ENCODE results near the gene KLHL29.

GRCh38 chr2:23533338-23533695, 148.3 kb downstream of the KLHL29 start:
- no peak for TF ChIP-seq CTCF (IDR thresholded peaks at IDR 0.05)
- TF ChIP-seq POLR2A (IDR thresholded peaks at IDR 0.05) = no peak
